Measurements from ENCODE around the gene SHC2. TPM values are rescaled to one million over a fixed set of nuclear protein-coding genes. Genes with fewer than 3 reads are reported as not detected.

Gene SHC2
- total and polyA plus RNA-seq, 2 of the 8 experiments (the other 6 are each of a cell fraction or from before 2014, with no cell fraction given), result 4.4 to 7.3 TPM

GRCh38 chr19:465056-465816 lies 4.4 kb upstream of the SHC2 start:
- FAIRE-seq (no peak), DNase-seq (ENCODE audit: low read depth in 1 of 2, low spot score in 2 of 2) (no peak)
- H3K23me2 ChIP-seq (ENCODE audit: low read depth, low read length), result peaks cover 31% of the 10 kb centered on the region; the same call in 1 of the 2 replicates
- H3K4ac ChIP-seq (replicated peaks; ENCODE audit: insufficient read length, low read depth, low read length), result no peak overlapping the region
- H3K9ac ChIP-seq (replicated peaks in 1 of 4; ENCODE audit: extremely low read depth in 1 of 4, low read depth in 3 of 4, low read length in 3 of 4), result no peak overlapping the region
- H4K8ac ChIP-seq (ENCODE audit: extremely low read depth, insufficient read depth, low read length), result no peak overlapping the region
- H2BK5ac ChIP-seq (ENCODE audit: low read depth, low read length), result no peak overlapping the region
- no peaks in the 10 kb centered on the region for H3K36me3 ChIP-seq (ENCODE audit: control insufficient read depth in 2 of 4, insufficient read depth in 4 of 4, low read length in 3 of 4)
- H2AFZ ChIP-seq (ENCODE audit: low read length), result no peak overlapping the region
- H3K14ac ChIP-seq (ENCODE audit: insufficient read length), result no peak overlapping the region
- H3K79me1 ChIP-seq (ENCODE audit: low read depth, low read length), result no peaks in the 10 kb centered on the region
- TF ChIP-seq TEAD4 (IDR thresholded peaks at IDR 0.05; ENCODE audit: low read depth, low read length) (no peak), TBP (IDR thresholded peaks at IDR 0.05; ENCODE audit: low read depth, low read length) (no peak), RXRA (IDR thresholded peaks at IDR 0.05; ENCODE audit: insufficient read depth, low read depth, low read length) (no peak), TAF1 (IDR thresholded peaks at IDR 0.05; ENCODE audit: low read depth, low read length) (no peak), SP2 (IDR thresholded peaks at IDR 0.05; ENCODE audit: low read length) (no peak)
- no peak overlapping the region for H3K4me3 ChIP-seq (ENCODE audit: extremely low read depth in 1 of 4, insufficient read depth in 2 of 4, low read depth in 3 of 4, low read length in 4 of 4)
- no peak overlapping the region for H2BK20ac ChIP-seq (ENCODE audit: low read length)
- no peaks in the 10 kb centered on the region for H3K9me3 ChIP-seq (ENCODE audit: insufficient read depth in 2 of 2, low read depth in 1 of 2, low read length in 1 of 2)
- no peak overlapping the region for H4K5ac ChIP-seq (ENCODE audit: insufficient read length, low read depth, low read length)
- H2BK15ac ChIP-seq (ENCODE audit: low read length), result no peak overlapping the region
- 67 to 100% methylated on average over 1 to 2 of the region's 3 CpGs for WGBS, 2 experiments (ENCODE audit: extremely low coverage in 1 of 2, insufficient coverage in 1 of 2, insufficient read length in 1 of 2, insufficient replicate concordance in 2 of 2, low coverage in 1 of 2, low lambda C conversion rate in 2 of 2, missing lambda C conversion rate in 1 of 2)
- peaks cover 0 to 6% of the 10 kb centered on the region in 2 experiments for H4K20me1 ChIP-seq (replicated peaks in 1 of 2; ENCODE audit: control insufficient read depth in 1 of 2, insufficient read depth in 2 of 2, low read length in 2 of 2)
- no peak overlapping the region for H2BK12ac ChIP-seq (ENCODE audit: low read depth, low read length)
- peaks cover 7 to 21% (median 20%) of the 10 kb centered on the region in 4 experiments for H3K27me3 ChIP-seq (replicated peaks in 1 of 4; ENCODE audit: control insufficient read depth in 3 of 4, extremely low read depth in 1 of 4, insufficient read depth in 3 of 4, low read length in 3 of 4)
- no peak overlapping the region for H2AK5ac ChIP-seq (ENCODE audit: low read depth, low read length)
- no peaks in the 10 kb centered on the region for H3K79me2 ChIP-seq (ENCODE audit: control insufficient read depth in 1 of 2, insufficient read depth in 2 of 2, low read length in 2 of 2)
- H3K4me2 ChIP-seq (ENCODE audit: insufficient read depth in 1 of 2, low read depth in 2 of 2, low read length in 2 of 2), result no peak overlapping the region
- no peak overlapping the region for H4K91ac ChIP-seq (replicated peaks; ENCODE audit: insufficient read length, low read length)
- no peak overlapping the region for H2BK120ac ChIP-seq (replicated peaks; ENCODE audit: low read depth, low read length)
- peaks cover 0 to 6% (median 2%) of the 10 kb centered on the region in 4 experiments; a peak in 2 of 7 replicates for H3K4me1 ChIP-seq (replicated peaks in 1 of 4; ENCODE audit: control insufficient read depth in 3 of 4, insufficient read depth in 4 of 4, low read length in 3 of 4)
- no peak overlapping the region for H3K18ac ChIP-seq (ENCODE audit: extremely low read depth, low read length)
- ChIA-PET POLR2A (ENCODE audit: partially characterized antibody) (no interaction called here), CTCF (ENCODE audit: partially characterized antibody) (no interaction called here)
- H3K23ac ChIP-seq (ENCODE audit: insufficient read length), result no peak overlapping the region
- no peak overlapping the region for H3K27ac ChIP-seq (ENCODE audit: low read depth, low read length)
- H3K56ac ChIP-seq (replicated peaks; ENCODE audit: insufficient read length, low read depth, low read length), result no peak overlapping the region

Data from H1 (cell line).